H9 (cell line): ENCODE data around the gene LRWD1. TPM values are rescaled to one million over a fixed set of nuclear protein-coding genes. Genes with fewer than 3 reads are reported as not detected.

Source experiments
- DNase-seq: peaks from one replicate; pipeline ENCODE4 v3.0.0-alpha.2; 2017
- H2AFZ ChIP-seq: one replicate; pipeline ENCODE4 v1.6.1; 2013; ENCODE audit warnings: mild to moderate bottlenecking, low read length, control low read depth, moderate library complexity
- H2AK5ac ChIP-seq: 2 replicates; pipeline ENCODE4 v1.6.1; 2013; ENCODE audit warnings: low read length, control low read depth, mixed read lengths; ENCODE audit not compliant: insufficient read length
- H2BK120ac ChIP-seq: one replicate; pipeline ENCODE4 v1.6.1; 2013; ENCODE audit warnings: low read depth, mild to moderate bottlenecking, low read length, control low read depth, inconsistent platforms; ENCODE audit not compliant: poor library complexity, severe bottlenecking
- H2BK12ac ChIP-seq: 2 replicates; pipeline ENCODE4 v1.6.1; 2013; ENCODE audit warnings: low read length, control low read depth, mixed read lengths, low read depth; ENCODE audit not compliant: insufficient read length
- H2BK15ac ChIP-seq: 2 replicates; pipeline ENCODE4 v1.6.1; 2013; ENCODE audit warnings: low read depth, low read length, control low read depth
- H2BK20ac ChIP-seq: one replicate; pipeline ENCODE4 v1.6.1; 2013; ENCODE audit warnings: low read depth, mild to moderate bottlenecking, low read length, control low read depth, inconsistent platforms; ENCODE audit not compliant: poor library complexity, severe bottlenecking
- H2BK5ac ChIP-seq: 2 replicates; pipeline ENCODE4 v1.6.1; 2013; ENCODE audit warnings: low read length, control low read depth, mixed read lengths; ENCODE audit not compliant: insufficient read length
- H3K14ac ChIP-seq: 2 replicates; pipeline ENCODE4 v1.6.1; 2013; ENCODE audit warnings: low read length, control low read depth; ENCODE audit not compliant: insufficient read depth
- H3K18ac ChIP-seq: 2 replicates; pipeline ENCODE4 v1.6.1; 2013; ENCODE audit warnings: low read depth, mild to moderate bottlenecking, mixed read lengths, low read length, control low read depth; ENCODE audit not compliant: insufficient read length
- H3K23ac ChIP-seq: 2 replicates; pipeline ENCODE4 v1.6.1; 2013; ENCODE audit warnings: low read length, control low read depth, mixed read lengths, low read depth; ENCODE audit not compliant: insufficient read length
- H3K23me2 ChIP-seq: 2 replicates; pipeline ENCODE4 v1.6.1; 2013; ENCODE audit warnings: low read depth, mild to moderate bottlenecking, mixed read lengths, low read length, control low read depth; ENCODE audit not compliant: insufficient read length, poor library complexity, severe bottlenecking
- H3K27ac ChIP-seq: 2 replicates; pipeline ENCODE4 v1.5.1; 2013; ENCODE audit warnings: low read length, control low read depth, mixed read lengths, low read depth; ENCODE audit not compliant: insufficient read length
- H3K27me3 ChIP-seq: 2 replicates; pipeline ENCODE4 v1.6.1; 2013; ENCODE audit warnings: low read length, control low read depth, inconsistent platforms; ENCODE audit not compliant: insufficient read depth
- H3K4ac ChIP-seq: 2 replicates; pipeline ENCODE4 v1.6.1; 2013; ENCODE audit warnings: low read depth, mild to moderate bottlenecking, control low read depth, inconsistent platforms, low read length, moderate library complexity
- H3K4me1 ChIP-seq: 2 replicates; pipeline ENCODE4 v1.6.1; 2013; ENCODE audit warnings: low read length, control low read depth, inconsistent platforms; ENCODE audit not compliant: insufficient read depth
- H3K4me2 ChIP-seq: 2 replicates; pipeline ENCODE4 v1.6.1; 2013; ENCODE audit warnings: low read length, control low read depth, mixed read lengths; ENCODE audit not compliant: insufficient read length, insufficient read depth
- H3K56ac ChIP-seq: 2 replicates; pipeline ENCODE4 v1.6.1; 2013; ENCODE audit warnings: low read depth, mild to moderate bottlenecking, mixed read lengths, low read length, control low read depth; ENCODE audit not compliant: insufficient read length
- H3K79me1 ChIP-seq: 2 replicates; pipeline ENCODE4 v1.6.1; 2013; ENCODE audit warnings: low read depth, mild to moderate bottlenecking, moderate library complexity, low read length, control low read depth, inconsistent platforms; ENCODE audit not compliant: insufficient read depth, poor library complexity, severe bottlenecking
- H3K79me2 ChIP-seq: 2 replicates; pipeline ENCODE4 v1.6.1; 2013; ENCODE audit warnings: low read length, control low read depth, inconsistent platforms; ENCODE audit not compliant: insufficient read depth
- H3K9ac ChIP-seq: 2 replicates; pipeline ENCODE4 v1.6.1; 2013; ENCODE audit warnings: low read length, control low read depth, mixed read lengths; ENCODE audit not compliant: insufficient read length; ENCODE audit errors: extremely low read depth
- H3K9me3 ChIP-seq: one replicate; pipeline ENCODE4 v1.6.1; 2013; ENCODE audit warnings: low read depth, low read length, inconsistent platforms; ENCODE audit not compliant: control insufficient read depth
- H3T11ph ChIP-seq: one replicate; pipeline ENCODE4 v1.6.1; 2013; ENCODE audit warnings: mild to moderate bottlenecking, low read length, control low read depth, inconsistent platforms
- H4K20me1 ChIP-seq: one replicate; pipeline ENCODE4 v1.6.1; 2013; ENCODE audit not compliant: control insufficient read depth, insufficient read length, insufficient read depth
- H4K5ac ChIP-seq: 2 replicates; pipeline ENCODE4 v1.6.1; 2013; ENCODE audit warnings: low read depth, mild to moderate bottlenecking, mixed read lengths, low read length, control low read depth; ENCODE audit not compliant: insufficient read length
- H4K8ac ChIP-seq: replicated peaks from 2 replicates; pipeline ENCODE4 v1.6.1; 2013; ENCODE audit warnings: low read length, control low read depth, mixed read lengths, low read depth; ENCODE audit not compliant: insufficient read length
- H4K91ac ChIP-seq: 2 replicates; pipeline ENCODE4 v1.6.1; 2013; ENCODE audit warnings: low read depth, mild to moderate bottlenecking, moderate library complexity, mixed read lengths, low read length, control low read depth; ENCODE audit not compliant: insufficient read length
- H3K27ac Mint-ChIP-seq, 3 experiments: 2 replicates in 2 of 3; 3 replicates in 1 of 3; pipeline ENCODE4 v1.8.0; 2020 to 2021; ENCODE audit warnings: mixed read lengths in 3 of 3, mild to moderate bottlenecking in 1 of 3, moderate library complexity in 1 of 3
- H3K27me3 Mint-ChIP-seq: 2 replicates; pipeline ENCODE4 v1.8.0; 2021; ENCODE audit warnings: low read depth, mild to moderate bottlenecking, moderate library complexity, mixed read lengths
- H3K36me3 Mint-ChIP-seq, 3 experiments: 2 replicates in 2 of 3; 3 replicates in 1 of 3; pipeline ENCODE4 v1.8.0; 2020 to 2021; ENCODE audit warnings: low read depth in 3 of 3, mixed read lengths in 3 of 3; ENCODE audit not compliant: insufficient read depth in 1 of 3
- H3K4me1 Mint-ChIP-seq, 2 experiments: 2 replicates each; pipeline ENCODE4 v1.8.0; 2020; ENCODE audit warnings: mixed read lengths in 2 of 2
- H3K4me3 Mint-ChIP-seq, 2 experiments: 2 replicates in 1 of 2; 3 replicates in 1 of 2; pipeline ENCODE4 v1.8.0; 2020 to 2021; ENCODE audit warnings: mild to moderate bottlenecking in 2 of 2, mixed read lengths in 2 of 2, moderate library complexity in 1 of 2
- H3K9me3 Mint-ChIP-seq, 2 experiments: 2 replicates in 1 of 2; 3 replicates in 1 of 2; pipeline ENCODE4 v1.8.0; 2020; ENCODE audit warnings: mild to moderate bottlenecking in 2 of 2, mixed read lengths in 2 of 2, moderate library complexity in 1 of 2
- WGBS: extraction: QIAGEN DNeasy Blood & Tissue Kit; methylation state at CpG from one replicate; pipeline ENCODE4 v1.1.7; 2013; ENCODE audit warnings: missing lambda C conversion rate, low lambda C conversion rate, mixed read lengths; ENCODE audit not compliant: insufficient read length; ENCODE audit errors: extremely low coverage; 5-methylcytosine and 5-hydroxymethylcytosine counted together
- total RNA-seq: library from RNA; stranded (reverse); gene quantifications from 2 replicates; pipeline ENCODE4 v1.2.1, GENCODE V29; 2021
- TF ChIP-seq, protein P1 (sequence below): fragments of 200-600 bp; sonication (generic); conservative IDR thresholded peaks from 3 replicates; pipeline ENCODE4 v1.8.0; 2021; ENCODE audit warnings: antibody characterized with exemption, mild to moderate bottlenecking

Gene LRWD1
- total RNA-seq, 1 experiment from 2014 or later, result 35.1 TPM

GRCh38 chr7:102445674-102446071 lies 19.1 kb upstream of the LRWD1 start:
- Histone ChIP-seq H2AK5ac (no peak overlapping the region), H2BK5ac (no peak overlapping the region), H3K4me2 (no peak overlapping the region), H4K5ac (no peak overlapping the region), H3K14ac (no peak overlapping the region), H4K8ac (no peak overlapping the region), H2BK20ac (no peak overlapping the region), H3K18ac (no peak overlapping the region), H3K9ac (no peak overlapping the region), H2BK15ac (no peak overlapping the region), H2AFZ (no peak overlapping the region), H4K20me1 (no peaks in the 10 kb centered on the region), H3K4ac (no peak overlapping the region), H3K4me1 (no peaks in the 10 kb centered on the region; the same call in 1 of the 2 replicates), H3K23ac (no peak overlapping the region), H3K56ac (no peak overlapping the region), H2BK12ac (no peak overlapping the region), H2BK120ac (no peak overlapping the region), H3K79me1 (no peaks in the 10 kb centered on the region), H3K9me3 (no peaks in the 10 kb centered on the region), H4K91ac (no peak overlapping the region), H3K27ac (no peak overlapping the region), H3K23me2 (no peaks in the 10 kb centered on the region), H3K79me2 (no peaks in the 10 kb centered on the region), H3T11ph (no peak overlapping the region), H3K27me3 (no peaks in the 10 kb centered on the region)
- H3K27ac Mint-ChIP-seq, result no peak overlapping the region; a peak in 1 of 7 replicates
- peaks cover 6 to 9% of the 10 kb centered on the region in 2 experiments for H3K4me1 Mint-ChIP-seq
- no peak for DNase-seq
- H3K27me3 Mint-ChIP-seq, result no peaks in the 10 kb centered on the region
- WGBS, result no CpG with 5 or more reads among the region's 2 CpGs
- no peaks in the 10 kb centered on the region for H3K9me3 Mint-ChIP-seq
- no peak overlapping the region for H3K4me3 Mint-ChIP-seq
- TF ChIP-seq, protein P1, sequence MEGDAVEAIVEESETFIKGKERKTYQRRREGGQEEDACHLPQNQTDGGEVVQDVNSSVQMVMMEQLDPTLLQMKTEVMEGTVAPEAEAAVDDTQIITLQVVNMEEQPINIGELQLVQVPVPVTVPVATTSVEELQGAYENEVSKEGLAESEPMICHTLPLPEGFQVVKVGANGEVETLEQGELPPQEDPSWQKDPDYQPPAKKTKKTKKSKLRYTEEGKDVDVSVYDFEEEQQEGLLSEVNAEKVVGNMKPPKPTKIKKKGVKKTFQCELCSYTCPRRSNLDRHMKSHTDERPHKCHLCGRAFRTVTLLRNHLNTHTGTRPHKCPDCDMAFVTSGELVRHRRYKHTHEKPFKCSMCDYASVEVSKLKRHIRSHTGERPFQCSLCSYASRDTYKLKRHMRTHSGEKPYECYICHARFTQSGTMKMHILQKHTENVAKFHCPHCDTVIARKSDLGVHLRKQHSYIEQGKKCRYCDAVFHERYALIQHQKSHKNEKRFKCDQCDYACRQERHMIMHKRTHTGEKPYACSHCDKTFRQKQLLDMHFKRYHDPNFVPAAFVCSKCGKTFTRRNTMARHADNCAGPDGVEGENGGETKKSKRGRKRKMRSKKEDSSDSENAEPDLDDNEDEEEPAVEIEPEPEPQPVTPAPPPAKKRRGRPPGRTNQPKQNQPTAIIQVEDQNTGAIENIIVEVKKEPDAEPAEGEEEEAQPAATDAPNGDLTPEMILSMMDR, result no peak
- H3K36me3 Mint-ChIP-seq, result peaks cover 3 to 28% (median 6%) of the 10 kb centered on the region in 3 experiments; a peak in 6 of 7 replicates
